Ascending aorta (tissue), 2 donors: Measurements from ENCODE around the gene ZP4. TPM values are rescaled to one million over a fixed set of nuclear protein-coding genes. Genes with fewer than 3 reads are reported as not detected.

Experiments used
- DNase-seq, 2 donors: peaks; one replicate each; pipeline ENCODE4 v3.0.0-alpha.2; 2019; ENCODE audit warnings: low spot score in 2 of 2
- H3K27ac ChIP-seq, 2 donors: fragments of 200-600 bp; sonication (generic); one replicate each; pipeline ENCODE4 v1.5.1; 2016 to 2017; ENCODE audit warnings: mild to moderate bottlenecking in 1 of 2
- H3K27me3 ChIP-seq: fragments of 200-600 bp; sonication (generic); one replicate; pipeline ENCODE4 v1.5.1; 2017
- H3K36me3 ChIP-seq, 2 donors: fragments of 200-600 bp; sonication (generic); one replicate each; pipeline ENCODE4 v1.5.1; 2016
- H3K4me1 ChIP-seq, 2 donors: fragments of 200-600 bp; sonication (generic); one replicate each; pipeline ENCODE4 v1.5.1; 2016 to 2017; ENCODE audit warnings: mild to moderate bottlenecking in 1 of 2
- H3K4me3 ChIP-seq, 2 donors: fragments of 200-600 bp; sonication (generic); one replicate each; pipeline ENCODE4 v1.5.1; 2016 to 2017; ENCODE audit warnings: mild to moderate bottlenecking in 1 of 2
- H3K9me3 ChIP-seq, 2 donors: fragments of 200-600 bp; sonication (generic); one replicate each; pipeline ENCODE4 v1.5.1; 2016
- CTCF ChIP-seq, 3 experiments: fragments of 200-600 bp in 2 of 3; fragments of 450-650 bp in 1 of 3; sonication (generic) in 2 of 3; IDR thresholded peaks; one replicate each; pipeline ENCODE4 v1.5.1; 2016 to 2019; ENCODE audit warnings: antibody characterized with exemption in 3 of 3, mild to moderate bottlenecking in 1 of 3, moderate library complexity in 1 of 3
- intact Hi-C: fragments of 100-400 bp; cut with DNase I; formaldehyde crosslinking; loops from one replicate; pipeline ENCODE4 v1.15.1; 2023
- total RNA-seq: library from RNA; depleted of rRNA; stranded (reverse); fragments of >200 nt; gene quantifications from one replicate; pipeline ENCODE4 v1.1.0, GENCODE V29; 2016

ZP4 gene
- total RNA-seq, 1 donor from 2014 or later, result not detected

- Histone ChIP-seq H3K4me1 (no peaks in the 10 kb centered on the region), H3K4me3 (no peak overlapping the region), H3K36me3 (no peaks in the 10 kb centered on the region), H3K27ac (no peak overlapping the region), H3K27me3 (no peaks in the 10 kb centered on the region), H3K9me3 (no peaks in the 10 kb centered on the region)
- intact Hi-C loops, result no loop called here
- no peak for DNase-seq
- TF ChIP-seq CTCF (IDR thresholded peaks at IDR 0.05), result no peak
Measured at GRCh38 chr1:237878406-237878805, 12.3 kb downstream of the ZP4 start.

GRCh38 chr1:237877631-237878030 is 13.1 kb downstream of the ZP4 start:
- Histone ChIP-seq H3K4me1 (no peaks in the 10 kb centered on the region), H3K27ac (no peak overlapping the region), H3K36me3 (no peaks in the 10 kb centered on the region), H3K27me3 (no peaks in the 10 kb centered on the region), H3K4me3 (no peak overlapping the region), H3K9me3 (no peaks in the 10 kb centered on the region)
- intact Hi-C loops, result no loop called here
- no peak for DNase-seq
- TF ChIP-seq CTCF (IDR thresholded peaks at IDR 0.05), result no peak

GRCh38 chr1:237875291-237875690 is 15.4 kb downstream of the ZP4 start:
- intact Hi-C loops, result no loop called here
- no peaks in the 10 kb centered on the region for H3K9me3 ChIP-seq

GRCh38 chr1:237873487-237874211 is 17.1 kb downstream of the ZP4 start:
- Histone ChIP-seq H3K27me3 (no peaks in the 10 kb centered on the region), H3K4me3 (no peak overlapping the region), H3K9me3 (no peaks in the 10 kb centered on the region), H3K4me1 (no peaks in the 10 kb centered on the region), H3K36me3 (no peaks in the 10 kb centered on the region), H3K27ac (no peak overlapping the region)
- no peak for DNase-seq
- intact Hi-C loops, result no loop called here
- TF ChIP-seq CTCF (IDR thresholded peaks at IDR 0.05), result no peak

More at GRCh38 chr1:237875291-237875690, 15.4 kb downstream of the ZP4 start:
- no peaks in the 10 kb centered on the region for H3K27me3 ChIP-seq
- no peak overlapping the region for H3K4me3 ChIP-seq
- DNase-seq, result no peak
- no peak overlapping the region for H3K27ac ChIP-seq
- H3K4me1 ChIP-seq, result no peaks in the 10 kb centered on the region
- H3K36me3 ChIP-seq, result no peaks in the 10 kb centered on the region
- TF ChIP-seq CTCF (IDR thresholded peaks at IDR 0.05), result no peak

GRCh38 chr1:237868817-237869600 is 21.7 kb downstream of the ZP4 start:
- intact Hi-C loops, result no loop called here
- no peak for TF ChIP-seq CTCF (IDR thresholded peaks at IDR 0.05)

More at GRCh38 chr1:237868817-237869600, 21.7 kb downstream of the ZP4 start:
- no peak overlapping the region for H3K4me3 ChIP-seq
- no peaks in the 10 kb centered on the region for H3K9me3 ChIP-seq
- no peak for DNase-seq
- H3K27ac ChIP-seq, result no peak overlapping the region
- no peaks in the 10 kb centered on the region for H3K36me3 ChIP-seq
- no peaks in the 10 kb centered on the region for H3K27me3 ChIP-seq
- H3K4me1 ChIP-seq, result no peaks in the 10 kb centered on the region
